GM23338 (cell line): ENCODE data around the gene ANKFN1. TPM values are rescaled to one million over a fixed set of nuclear protein-coding genes. Genes with fewer than 3 reads are reported as not detected.

Experiments used
- ATAC-seq: fragments of 200-7000 bp; cut with Tn5 transposase; 3 replicates; pipeline ENCODE4 v1.9.1; 2020
- DNase-seq: peaks from one replicate; pipeline ENCODE4 v3.0.0-alpha.2; 2015; ENCODE audit warnings: low spot score
- H2AFZ ChIP-seq: fragments of 200-600 bp; sonication (generic); 2 replicates; pipeline ENCODE4 v1.8.0; 2016; ENCODE audit warnings: antibody characterized with exemption, mild to moderate bottlenecking, moderate library complexity
- H3F3A ChIP-seq: fragments of 200-600 bp; sonication (generic); replicated peaks from 2 replicates; pipeline ENCODE4 v1.8.0; 2017; ENCODE audit warnings: antibody characterized with exemption, mixed run types, low read depth
- H3K27ac ChIP-seq: fragments of 200-600 bp; sonication (generic); 2 replicates; pipeline ENCODE4 v1.6.1; 2016; ENCODE audit warnings: low read depth
- H3K27me3 ChIP-seq: fragments of 200-600 bp; sonication (generic); 2 replicates; pipeline ENCODE4 v1.8.0; 2016; ENCODE audit warnings: mild to moderate bottlenecking, mixed run types, moderate library complexity; ENCODE audit not compliant: insufficient read depth
- H3K36me3 ChIP-seq: fragments of 200-600 bp; sonication (generic); 2 replicates; pipeline ENCODE4 v1.8.0; 2016; ENCODE audit warnings: mild to moderate bottlenecking; ENCODE audit not compliant: insufficient read depth
- H3K4me1 ChIP-seq: fragments of 200-600 bp; sonication (generic); 2 replicates; pipeline ENCODE4 v1.8.0; 2016; ENCODE audit warnings: mild to moderate bottlenecking, moderate library complexity; ENCODE audit not compliant: insufficient read depth
- H3K4me2 ChIP-seq: fragments of 200-600 bp; sonication (generic); 2 replicates; pipeline ENCODE4 v1.7.1; 2017; ENCODE audit warnings: mixed run types
- H3K4me3 ChIP-seq: fragments of 200-600 bp; sonication (generic); 2 replicates; pipeline ENCODE4 v1.6.1; 2016; ENCODE audit warnings: mixed run types
- H3K79me2 ChIP-seq: fragments of 200-600 bp; sonication (generic); replicated peaks from 2 replicates; pipeline ENCODE4 v1.8.0; 2017; ENCODE audit warnings: mild to moderate bottlenecking; ENCODE audit not compliant: insufficient read depth
- H3K9me2 ChIP-seq: fragments of 200-600 bp; sonication (generic); 2 replicates; pipeline ENCODE4 v1.8.0; 2017; ENCODE audit not compliant: insufficient read depth
- H4K20me1 ChIP-seq: fragments of 200-600 bp; sonication (generic); replicated peaks from 2 replicates; pipeline ENCODE4 v1.8.0; 2017; ENCODE audit warnings: mild to moderate bottlenecking; ENCODE audit not compliant: insufficient read depth
- H3K27ac Mint-ChIP-seq: 2 replicates; pipeline ENCODE4 v1.8.0; 2020; ENCODE audit warnings: inconsistent platforms, mild to moderate bottlenecking, moderate library complexity, mixed read lengths
- H3K27me3 Mint-ChIP-seq: 3 replicates; pipeline ENCODE4 v1.8.0; 2022; ENCODE audit warnings: low read depth, mild to moderate bottlenecking, moderate library complexity, mixed read lengths, inconsistent platforms; ENCODE audit not compliant: insufficient read depth, poor library complexity
- H3K36me3 Mint-ChIP-seq: 3 replicates; pipeline ENCODE4 v1.8.0; 2021; ENCODE audit warnings: low read depth, mild to moderate bottlenecking, inconsistent platforms, moderate library complexity, mixed read lengths
- H3K4me1 Mint-ChIP-seq: 3 replicates; pipeline ENCODE4 v1.8.0; 2020; ENCODE audit warnings: mild to moderate bottlenecking, inconsistent platforms, mixed read lengths
- H3K4me3 Mint-ChIP-seq: 3 replicates; pipeline ENCODE4 v1.8.0; 2021; ENCODE audit warnings: moderate library complexity, mild to moderate bottlenecking, inconsistent platforms, mixed read lengths
- H3K9me3 Mint-ChIP-seq: 3 replicates; pipeline ENCODE4 v1.8.0; 2020; ENCODE audit warnings: moderate library complexity, mild to moderate bottlenecking, inconsistent platforms, mixed read lengths
- CTCF ChIP-seq, 2 experiments: fragments of 200-600 bp in 1 of 2; sonication (generic) in 1 of 2; conservative IDR thresholded peaks; 2 replicates each; pipeline versions ENCODE4 v1.5.1 to v1.6.1; 2016 to 2017; ENCODE audit warnings: antibody characterized with exemption in 2 of 2, low read depth in 2 of 2, mild to moderate bottlenecking in 2 of 2, moderate library complexity in 1 of 2
- ETS1 ChIP-seq: IDR thresholded peaks from 2 replicates; pipeline ENCODE4 v1.6.1; 2016; ENCODE audit warnings: antibody characterized with exemption
- EZH2 ChIP-seq: fragments of 200-600 bp; sonication (generic); IDR thresholded peaks from one replicate; pipeline ENCODE4 v1.8.0; 2017; ENCODE audit warnings: antibody characterized with exemption, mild to moderate bottlenecking, low read depth; ENCODE audit not compliant: unreplicated experiment
- EZH2phosphoT487 ChIP-seq: fragments of 200-600 bp; sonication (generic); IDR thresholded peaks from one replicate; pipeline ENCODE4 v1.8.1; 2018; ENCODE audit warnings: antibody characterized with exemption; ENCODE audit not compliant: unreplicated experiment
- NANOG ChIP-seq: IDR thresholded peaks from 2 replicates; pipeline ENCODE4 v1.6.1; 2016; ENCODE audit warnings: antibody characterized with exemption, borderline replicate concordance
- POLR2AphosphoS5 ChIP-seq: IDR thresholded peaks from 2 replicates; pipeline ENCODE4 v1.6.1; 2016; ENCODE audit warnings: antibody characterized with exemption, low read depth
- polyA plus RNA-seq: library from polyadenylated mRNA; unstranded; fragments of >200 nt; fragmentation: Nextera tagmentation; extraction: Ambion mirVana; gene quantifications from 2 replicates; pipeline ENCODE4 v1.2.1, GENCODE V29; 2016
- total RNA-seq: library from RNA; depleted of rRNA; stranded (reverse); fragments of >200 nt; shearing (Covaris generic); gene quantifications from 2 replicates; pipeline ENCODE4 v1.2.3, GENCODE V29; 2014

Gene ANKFN1
- total and polyA plus RNA-seq, 2 experiments from 2014 or later = not detected

DNA sequence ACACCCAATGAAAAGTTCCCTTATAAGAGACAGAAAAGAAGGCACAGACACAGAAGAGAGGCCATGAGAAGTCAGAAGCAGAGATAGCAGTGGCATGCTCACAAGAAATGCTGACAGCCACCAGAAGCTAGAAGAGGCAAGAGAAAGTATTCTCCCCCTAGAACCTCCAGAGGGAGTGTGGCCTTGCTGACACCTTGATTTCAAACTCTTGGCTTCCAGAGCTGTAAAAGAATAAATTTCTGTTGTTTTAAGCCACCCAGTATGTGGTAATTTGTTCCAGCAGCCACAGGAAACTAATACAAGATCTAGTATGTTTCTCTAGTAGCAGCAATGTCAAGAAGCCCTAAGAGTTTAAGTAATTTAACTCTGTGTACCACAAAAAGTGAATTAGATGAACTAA is 353.1 kb downstream of the ANKFN1 start:
- Histone ChIP-seq H3K9me2 (no peaks in the 10 kb centered on the region), H3K36me3 (no peaks in the 10 kb centered on the region), H4K20me1 (no peaks in the 10 kb centered on the region), H3K4me1 (no peaks in the 10 kb centered on the region), H3K27me3 (no peaks in the 10 kb centered on the region), H2AFZ (no peak overlapping the region), H3K4me2 (no peak overlapping the region), H3K27ac (no peak overlapping the region), H3K79me2 (no peaks in the 10 kb centered on the region), H3F3A (no peaks in the 10 kb centered on the region), H3K4me3 (no peak overlapping the region)
- H3K4me1 Mint-ChIP-seq = no peaks in the 10 kb centered on the region
- TF ChIP-seq CTCF (conservative IDR thresholded peaks at IDR 0.05; ENCODE audit: low read depth in 2 of 2) = peak; percentile 13 to 14; a peak in 2 of 4 replicates
- no peak for TF ChIP-seq EZH2
- DNase-seq (peak; percentile 17), ATAC-seq (no peak)
- no peak overlapping the region for H3K27ac Mint-ChIP-seq
- H3K27me3 Mint-ChIP-seq = peaks cover 2% of the 10 kb centered on the region
- H3K36me3 Mint-ChIP-seq = no peaks in the 10 kb centered on the region
- H3K9me3 Mint-ChIP-seq = no peaks in the 10 kb centered on the region
- no peak overlapping the region for H3K4me3 Mint-ChIP-seq

GRCh38 chr17:56510554-56511342 is 357.5 kb downstream of the ANKFN1 start:
- Histone ChIP-seq H2AFZ (no peak overlapping the region), H3F3A (no peaks in the 10 kb centered on the region), H3K4me1 (no peaks in the 10 kb centered on the region), H3K9me2 (no peaks in the 10 kb centered on the region), H3K79me2 (no peaks in the 10 kb centered on the region), H4K20me1 (no peaks in the 10 kb centered on the region), H3K4me2 (no peak overlapping the region), H3K4me3 (no peak overlapping the region), H3K27me3 (no peaks in the 10 kb centered on the region), H3K36me3 (no peaks in the 10 kb centered on the region), H3K27ac (no peak overlapping the region)
- Mint-ChIP-seq H3K27ac (no peak overlapping the region), H3K4me3 (no peak overlapping the region), H3K9me3 (no peaks in the 10 kb centered on the region), H3K36me3 (no peaks in the 10 kb centered on the region), H3K4me1 (no peaks in the 10 kb centered on the region), H3K27me3 (no peaks in the 10 kb centered on the region)
- DNase-seq (peak; percentile 21), ATAC-seq (peak; percentile 36; the same call in 1 of the 3 replicates)
- peak in 1 of 2 experiments; percentile 31; a peak in 1 of 4 replicates for TF ChIP-seq CTCF (conservative IDR thresholded peaks at IDR 0.05; ENCODE audit: low read depth in 2 of 2)
- no peak for TF ChIP-seq EZH2phosphoT487

- Mint-ChIP-seq H3K27ac (no peak overlapping the region), H3K27me3 (no peaks in the 10 kb centered on the region), H3K9me3 (no peaks in the 10 kb centered on the region), H3K4me1 (no peaks in the 10 kb centered on the region), H3K4me3 (no peak overlapping the region), H3K36me3 (no peaks in the 10 kb centered on the region)
- no peak overlapping the region for H2AFZ ChIP-seq
- H3F3A ChIP-seq = no peaks in the 10 kb centered on the region
- no peaks in the 10 kb centered on the region for H3K4me1 ChIP-seq
- no peaks in the 10 kb centered on the region for H3K9me2 ChIP-seq
- ATAC-seq (no peak), DNase-seq (no peak)
- no peak overlapping the region for H3K4me2 ChIP-seq
- H3K79me2 ChIP-seq = no peaks in the 10 kb centered on the region
- no peak overlapping the region for H3K27ac ChIP-seq
- H3K27me3 ChIP-seq = no peaks in the 10 kb centered on the region
- no peaks in the 10 kb centered on the region for H3K36me3 ChIP-seq
- no peak overlapping the region for H3K4me3 ChIP-seq
- H4K20me1 ChIP-seq = no peaks in the 10 kb centered on the region
- TF ChIP-seq NANOG (no peak), EZH2phosphoT487 (no peak), ETS1 (no peak), POLR2AphosphoS5 (no peak)
Observed at GRCh38 chr17:56514264-56514663, 361.0 kb downstream of the ANKFN1 start.
